ENCODE measurements around the gene PSD4. TPM values are rescaled to one million over a fixed set of nuclear protein-coding genes. Genes with fewer than 3 reads are reported as not detected.

The PSD4 gene
- polyA plus RNA-seq, 1 donor from 2014 or later = 0.67 TPM

DNA sequence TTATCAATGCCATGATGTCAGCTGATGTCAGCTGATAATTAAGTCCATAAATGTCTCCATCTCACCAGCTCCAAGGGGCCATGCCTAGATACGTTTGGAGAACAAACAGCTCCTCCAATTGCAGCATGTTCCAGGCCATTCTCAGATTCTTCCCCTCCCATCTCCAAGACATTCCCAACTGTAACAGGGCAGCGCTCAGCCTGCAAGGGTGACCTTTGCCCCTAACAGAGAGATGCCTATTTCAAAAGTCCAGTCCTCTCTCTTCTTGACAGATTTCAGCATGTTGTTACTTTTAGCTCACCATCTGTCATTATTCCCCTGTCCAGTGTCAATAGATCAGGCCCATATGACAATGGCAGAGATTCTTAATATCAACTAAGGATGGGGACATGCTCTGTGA, 9.9 kb downstream of the PSD4 start:
- no peaks in the 10 kb centered on the region for H3K27me3 ChIP-seq (ENCODE audit: insufficient read depth, low read depth, low read length)
- H2AFZ ChIP-seq (ENCODE audit: low read depth, low read length) = no peak overlapping the region
- no peak overlapping the region for H3K4me2 ChIP-seq (ENCODE audit: low read length)
- H3K9me3 ChIP-seq (ENCODE audit: low read length) = no peaks in the 10 kb centered on the region
- no peak overlapping the region for H3K27ac ChIP-seq (ENCODE audit: low read length)
- no peaks in the 10 kb centered on the region for H3K79me2 ChIP-seq (replicated peaks; ENCODE audit: insufficient read depth, low read length)
- H3K36me3 ChIP-seq (ENCODE audit: insufficient read depth, low read length) = no peaks in the 10 kb centered on the region
- no peak overlapping the region for H3K9ac ChIP-seq (ENCODE audit: low read length)
- no peak for TF ChIP-seq POLR2AphosphoS5 (IDR thresholded peaks at IDR 0.05)
- TF ChIP-seq SMC3 (conservative IDR thresholded peaks at IDR 0.05; ENCODE audit: poor library complexity) = no peak
- no peak for TF ChIP-seq TAF1 (IDR thresholded peaks at IDR 0.05; ENCODE audit: low read depth)
- TF ChIP-seq CTCF (IDR thresholded peaks at IDR 0.05; ENCODE audit: poor library complexity, severe bottlenecking) = no peak
- TF ChIP-seq EP300 (conservative IDR thresholded peaks at IDR 0.05; ENCODE audit: poor library complexity, severe bottlenecking) = no peak
- TF ChIP-seq RAD21 (conservative IDR thresholded peaks at IDR 0.05) = no peak
- no peak for TF ChIP-seq MXI1 (conservative IDR thresholded peaks at IDR 0.05; ENCODE audit: poor library complexity, severe bottlenecking)
- no peak for TF ChIP-seq REST (IDR thresholded peaks at IDR 0.05; ENCODE audit: borderline replicate concordance)
- no peak for TF ChIP-seq EZH2 (IDR thresholded peaks at IDR 0.05; ENCODE audit: borderline replicate concordance, insufficient read depth, low read length, poor library complexity, severe bottlenecking)
- no peaks in the 10 kb centered on the region for H4K20me1 ChIP-seq (ENCODE audit: insufficient read depth)
- no peaks in the 10 kb centered on the region for H3F3A ChIP-seq (ENCODE audit: insufficient read depth, low read length, poor library complexity, severe bottlenecking)
- H3K9me2 ChIP-seq (ENCODE audit: insufficient read depth, low read length) = no peaks in the 10 kb centered on the region
- H3K4me3 ChIP-seq (ENCODE audit: low read length) = no peak overlapping the region

GRCh38 chr2:113184531-113185230, 10.9 kb downstream of the PSD4 start:
- H3F3A ChIP-seq (ENCODE audit: insufficient read depth, low read length, poor library complexity, severe bottlenecking) = no peaks in the 10 kb centered on the region
- H3K27ac ChIP-seq (ENCODE audit: low read length) = no peak overlapping the region
- no peak overlapping the region for H2AFZ ChIP-seq (ENCODE audit: low read depth, low read length)
- no peak overlapping the region for H3K4me2 ChIP-seq (ENCODE audit: low read length)
- no peak overlapping the region for H3K4me3 ChIP-seq (ENCODE audit: low read length)
- no peak overlapping the region for H3K9ac ChIP-seq (ENCODE audit: low read length)
- no peaks in the 10 kb centered on the region for H4K20me1 ChIP-seq (ENCODE audit: insufficient read depth)
- no peak for TF ChIP-seq TAF1 (IDR thresholded peaks at IDR 0.05; ENCODE audit: low read depth)
- TF ChIP-seq EZH2 (IDR thresholded peaks at IDR 0.05; ENCODE audit: borderline replicate concordance, insufficient read depth, low read length, poor library complexity, severe bottlenecking) = no peak
- TF ChIP-seq CTCF (IDR thresholded peaks at IDR 0.05; ENCODE audit: poor library complexity, severe bottlenecking) = no peak
- no peak for TF ChIP-seq REST (IDR thresholded peaks at IDR 0.05; ENCODE audit: borderline replicate concordance)
- TF ChIP-seq MXI1 (conservative IDR thresholded peaks at IDR 0.05; ENCODE audit: poor library complexity, severe bottlenecking) = no peak
- TF ChIP-seq EP300 (conservative IDR thresholded peaks at IDR 0.05; ENCODE audit: poor library complexity, severe bottlenecking) = no peak
- TF ChIP-seq SMC3 (conservative IDR thresholded peaks at IDR 0.05; ENCODE audit: poor library complexity) = no peak
- no peak for TF ChIP-seq POLR2AphosphoS5 (IDR thresholded peaks at IDR 0.05)
- TF ChIP-seq RAD21 (conservative IDR thresholded peaks at IDR 0.05) = no peak
- no peaks in the 10 kb centered on the region for H3K9me3 ChIP-seq (ENCODE audit: low read length)
- H3K9me2 ChIP-seq (ENCODE audit: insufficient read depth, low read length) = no peaks in the 10 kb centered on the region
- no peaks in the 10 kb centered on the region for H3K36me3 ChIP-seq (ENCODE audit: insufficient read depth, low read length)
- no peaks in the 10 kb centered on the region for H3K27me3 ChIP-seq (ENCODE audit: insufficient read depth, low read depth, low read length)
- H3K79me2 ChIP-seq (replicated peaks; ENCODE audit: insufficient read depth, low read length) = no peaks in the 10 kb centered on the region
